Stimulated activated CD8-positive, alpha-beta memory T cell treated with anti-CD3 and anti-CD28 coated beads, Interleukin-4, amount 100 ng/mL, for 48 hours (primary cell): ENCODE results near the gene SELENOT.
"Not testable (repeated sequence)": the region's sequence is repeated elsewhere in the genome, so short reads cannot be mapped to it uniquely, and the experiment has no call there.

ENCODE experiments used
- DNase-seq: peaks from one replicate; pipeline ENCODE4 v3.0.0-alpha.2; 2020

SELENOT gene

GRCh38 chr3:150609988-150610387, 6.9 kb downstream of the SELENOT start:
- DNase-seq: no peak

- no peak for DNase-seq
Measured at GRCh38 chr3:150610785-150611184, 7.7 kb downstream of the SELENOT start.

- no peak for DNase-seq
Measured at GRCh38 chr3:150611666-150612065, 8.5 kb downstream of the SELENOT start.

GRCh38 chr3:150612494-150612893, 9.4 kb downstream of the SELENOT start:
- DNase-seq: no peak

- no peak for DNase-seq
Measured at GRCh38 chr3:150613034-150613433, 9.9 kb downstream of the SELENOT start.

GRCh38 chr3:150613709-150614480, 10.8 kb downstream of the SELENOT start:
- no peak for DNase-seq

GRCh38 chr3:150620002-150620689, 17.0 kb downstream of the SELENOT start:
- DNase-seq: no peak

- not testable (repeated sequence) for DNase-seq
Measured at GRCh38 chr3:150622955-150623354, 19.8 kb downstream of the SELENOT start.

GRCh38 chr3:150623945-150624344, 20.8 kb downstream of the SELENOT start:
- DNase-seq: no peak

- DNase-seq: no peak
Measured at GRCh38 chr3:150626148-150626930, 23.2 kb downstream of the SELENOT start.

GRCh38 chr3:150627557-150627956, 24.4 kb downstream of the SELENOT start:
- DNase-seq: no peak

- no peak for DNase-seq
Measured at GRCh38 chr3:150631515-150632221, 28.5 kb downstream of the SELENOT start.

GRCh38 chr3:150635076-150635475, 32.0 kb downstream of the SELENOT start:
- DNase-seq: no peak

GRCh38 chr3:150635526-150635925, 32.4 kb downstream of the SELENOT start:
- no peak for DNase-seq

- DNase-seq: no peak
Measured at GRCh38 chr3:150636258-150636657, 33.1 kb downstream of the SELENOT start.

- DNase-seq: no peak
Measured at GRCh38 chr3:150639262-150639661, 36.1 kb downstream of the SELENOT start.

GRCh38 chr3:150640256-150640655, 37.1 kb downstream of the SELENOT start:
- no peak for DNase-seq

- no peak for DNase-seq
Measured at GRCh38 chr3:150653110-150653561, 50.0 kb downstream of the SELENOT start.

GRCh38 chr3:150656316-150656715, 53.2 kb downstream of the SELENOT start:
- DNase-seq: no peak

GRCh38 chr3:150662410-150663200, 59.5 kb downstream of the SELENOT start:
- no peak for DNase-seq

- DNase-seq: no peak
Measured at GRCh38 chr3:150663461-150663860, 60.3 kb downstream of the SELENOT start.

- DNase-seq: no peak
Measured at GRCh38 chr3:150666167-150666566, 63.0 kb downstream of the SELENOT start.
